ENCODE results near the gene CSTF3.

GRCh38 chr11:33160587-33160986 lies 693 bp downstream of the CSTF3 start:
- TF ChIP-seq CTCF (IDR thresholded peaks at IDR 0.05) (no peak), POLR2A (IDR thresholded peaks at IDR 0.05) (no peak)

Data from tibial nerve (tissue), 3 donors.